ENCODE measurements around the gene DOCK3.
"Not testable (repeated sequence)": the region's sequence is repeated elsewhere in the genome, so short reads cannot be mapped to it uniquely, and the experiment has no call there.

DOCK3 gene

DNA sequence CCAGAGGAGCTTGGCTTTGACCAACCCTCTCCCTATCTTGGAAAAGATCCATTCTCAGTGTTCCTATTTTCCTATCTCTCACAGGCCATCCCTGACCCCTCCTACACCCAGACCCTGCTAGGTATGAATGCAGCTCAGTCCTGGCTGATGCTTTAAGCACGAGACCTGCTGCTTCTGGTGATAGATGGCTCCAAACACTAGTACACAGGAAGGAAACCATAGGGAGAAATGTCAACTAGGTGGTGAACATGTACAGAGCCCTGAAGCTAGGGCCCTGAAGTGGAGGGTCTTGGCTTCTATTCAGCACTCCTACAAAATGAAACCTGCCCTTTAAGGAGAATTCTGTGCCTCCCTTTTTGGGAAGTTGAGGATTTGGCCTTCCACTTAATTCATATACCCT is 662.9 kb downstream of the DOCK3 start:
- no peak for DNase-seq

DNA sequence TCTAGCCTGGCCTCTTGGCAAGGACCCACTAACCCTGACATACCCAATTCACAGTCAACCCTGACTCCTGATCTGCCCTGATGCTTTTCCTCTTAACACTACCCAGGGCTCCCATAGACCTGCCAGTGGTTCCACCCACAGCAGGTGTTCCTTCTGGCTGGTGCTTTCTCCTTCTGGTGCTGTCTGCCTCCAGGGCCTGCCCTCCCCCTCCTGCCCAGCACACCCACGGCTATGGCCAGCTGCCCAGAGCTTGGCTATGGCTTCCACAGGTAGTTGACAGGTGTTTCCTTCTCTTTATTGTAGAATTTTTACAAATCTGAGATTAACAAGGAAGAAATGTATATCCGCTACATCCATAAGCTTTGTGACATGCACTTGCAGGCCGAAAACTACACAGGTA is 663.9 kb downstream of the DOCK3 start:
- DNase-seq = no peak

DNA sequence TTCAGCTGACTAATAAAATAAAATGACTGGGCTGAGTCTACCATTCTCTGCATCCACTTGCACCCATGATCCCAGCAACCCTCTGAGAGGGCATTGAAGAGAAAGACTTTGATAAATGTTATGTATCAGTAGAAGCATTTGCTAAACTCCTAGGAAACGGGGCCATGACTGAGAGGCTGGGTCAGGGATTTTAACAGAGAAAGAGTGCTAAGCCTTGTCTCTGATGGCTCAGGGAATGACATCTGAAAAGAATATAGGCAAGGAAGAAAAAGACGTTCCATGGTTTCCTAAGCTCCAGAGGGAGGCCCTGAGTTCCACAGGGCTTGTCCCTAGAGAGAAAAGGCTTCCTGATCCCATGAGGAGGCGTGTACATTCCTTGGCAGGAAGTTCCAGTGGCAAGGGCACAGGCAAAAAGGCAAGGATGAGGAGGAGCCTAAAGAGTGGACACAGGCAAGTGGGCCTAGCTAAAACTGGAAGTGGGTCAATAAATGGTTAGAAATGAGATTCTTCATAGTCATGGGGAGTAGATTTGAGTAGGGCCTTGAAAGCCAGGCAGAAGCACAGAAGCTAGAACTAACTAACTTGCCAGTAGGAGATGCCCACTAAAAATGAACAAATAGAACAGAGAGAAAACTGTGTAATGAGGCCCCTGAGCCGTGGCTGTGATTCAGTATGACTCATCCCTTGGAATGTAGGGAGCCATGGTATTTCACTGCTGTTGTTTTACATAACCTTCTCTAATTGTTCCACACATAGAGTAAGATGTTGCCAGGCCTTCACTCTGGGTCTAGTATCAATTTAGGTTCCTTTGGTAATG is 665.5 kb downstream of the DOCK3 start:
- peak; percentile 94 for DNase-seq

DNA sequence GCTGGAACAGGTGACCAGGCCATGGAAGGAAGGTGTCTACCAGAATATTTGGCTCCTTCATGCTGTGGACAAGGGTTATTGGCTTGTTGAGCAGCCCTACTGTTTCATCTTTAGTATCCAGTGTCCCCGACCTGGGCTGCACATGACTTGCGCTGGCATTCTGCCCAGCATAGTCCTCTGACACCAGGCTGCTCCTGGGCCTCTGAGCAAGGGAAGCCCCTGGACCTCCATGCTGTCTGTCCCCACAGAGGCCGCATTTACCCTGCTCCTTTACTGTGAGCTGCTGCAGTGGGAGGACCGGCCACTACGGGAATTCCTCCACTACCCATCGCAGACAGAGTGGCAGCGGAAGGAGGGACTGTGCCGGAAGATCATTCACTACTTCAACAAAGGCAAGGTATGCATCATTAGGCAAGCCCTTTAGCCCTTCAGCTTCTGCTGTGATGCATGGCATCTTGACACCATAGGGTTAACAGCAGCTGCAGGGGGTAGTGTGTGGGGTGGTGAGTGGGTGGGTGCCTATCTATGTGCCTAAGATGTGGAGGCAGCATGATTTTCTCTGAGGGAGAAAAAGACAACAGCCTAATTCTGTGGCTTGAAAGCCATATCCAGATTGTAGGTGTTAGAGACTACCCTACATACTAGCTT is 666.4 kb downstream of the DOCK3 start:
- peak; percentile 36 for DNase-seq

DNA sequence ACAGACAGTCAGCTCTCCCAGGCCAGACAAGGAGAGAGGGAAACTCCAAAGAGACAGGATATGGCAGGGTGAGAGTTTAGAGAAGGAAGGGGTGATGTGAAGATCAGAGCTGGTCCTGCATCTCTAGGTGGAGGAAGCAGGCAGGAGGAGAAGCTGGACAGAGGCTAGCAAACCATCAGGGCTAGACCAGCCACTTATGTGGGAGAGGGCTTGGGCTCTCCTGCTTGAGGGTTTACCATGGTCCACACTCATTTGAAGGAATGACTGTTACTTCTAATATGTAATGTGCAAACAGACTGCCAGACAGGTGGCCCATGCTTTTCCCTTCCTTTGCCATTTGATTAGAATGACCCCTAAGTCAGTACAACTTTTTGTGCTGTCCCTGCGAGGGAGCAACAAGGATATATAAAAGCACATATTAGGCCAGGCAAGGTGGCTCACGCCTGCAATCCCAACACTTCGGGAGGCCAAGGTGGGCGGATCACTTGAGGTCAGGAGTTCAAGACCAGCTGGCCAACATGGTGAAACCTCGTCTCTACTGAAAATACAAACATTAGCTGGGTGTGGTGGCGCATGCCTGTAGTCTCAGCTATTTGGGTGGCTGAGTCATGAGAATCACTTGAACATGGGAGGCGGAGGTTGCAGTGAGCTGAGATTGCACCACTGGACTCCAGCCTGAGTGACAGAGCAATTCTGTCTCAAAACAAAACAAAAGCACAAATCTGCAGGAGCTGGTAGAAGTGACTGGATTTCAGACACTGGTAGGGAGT is 669.4 kb downstream of the DOCK3 start:
- peak; percentile 59 for DNase-seq

DNA sequence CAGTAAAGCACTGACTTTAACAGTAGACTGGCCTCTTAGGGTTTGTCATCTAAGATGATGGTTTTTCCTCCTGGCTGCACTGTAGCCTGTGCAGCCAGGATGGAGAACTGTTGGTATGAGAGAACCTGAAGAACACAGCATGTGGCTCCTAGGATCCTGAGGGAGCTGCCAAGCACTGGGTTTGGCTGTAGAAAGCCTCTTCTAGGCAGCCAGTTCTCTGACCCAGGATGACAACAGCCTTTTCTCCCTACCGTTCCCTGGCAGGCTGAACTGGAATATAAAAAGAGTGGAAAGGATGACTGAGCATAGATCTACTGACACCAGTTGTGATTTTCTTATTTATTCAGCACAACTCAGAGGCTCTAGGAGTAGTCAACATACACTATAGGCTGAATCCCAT is 676.0 kb downstream of the DOCK3 start:
- no peak for DNase-seq

DNA sequence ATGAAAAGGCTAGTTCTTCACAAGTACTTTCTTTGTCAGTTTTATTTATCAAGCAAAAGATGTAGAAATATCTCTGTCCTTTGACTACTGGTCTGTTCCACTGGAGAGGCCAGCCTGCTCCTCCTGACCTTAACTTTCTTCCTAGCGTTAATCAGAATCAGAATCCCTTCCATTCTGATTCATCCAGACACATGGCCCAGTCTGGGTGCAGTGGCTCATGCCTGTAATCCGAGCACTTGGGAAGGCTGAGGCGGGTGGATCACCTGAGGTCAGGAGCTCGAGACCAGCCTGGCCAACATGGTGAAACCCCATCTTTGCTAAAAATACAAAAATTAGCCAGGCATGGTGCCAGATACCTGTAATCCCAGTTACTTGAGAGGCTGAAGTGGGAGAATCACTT is 678.4 kb downstream of the DOCK3 start:
- DNase-seq = no peak

DNA sequence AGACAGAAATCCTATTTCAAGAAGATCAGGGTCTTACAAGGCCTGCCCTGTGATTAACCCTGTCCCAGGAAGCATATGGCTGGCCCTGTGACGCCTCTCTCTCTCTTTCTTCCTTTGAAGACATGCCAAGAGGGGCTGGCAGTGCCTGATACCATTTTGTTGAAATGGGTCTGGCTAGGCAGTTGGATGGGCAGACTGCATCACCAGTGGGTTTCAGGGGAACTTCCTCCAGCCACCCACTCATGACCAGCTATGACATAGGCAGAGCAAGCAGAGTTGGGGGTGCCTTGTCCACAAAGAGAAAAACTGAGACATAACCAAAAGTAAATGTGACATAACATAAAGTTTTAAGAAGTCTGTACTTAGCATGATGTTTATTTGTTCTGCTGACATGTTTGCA is 679.0 kb downstream of the DOCK3 start:
- DNase-seq = no peak

DNA sequence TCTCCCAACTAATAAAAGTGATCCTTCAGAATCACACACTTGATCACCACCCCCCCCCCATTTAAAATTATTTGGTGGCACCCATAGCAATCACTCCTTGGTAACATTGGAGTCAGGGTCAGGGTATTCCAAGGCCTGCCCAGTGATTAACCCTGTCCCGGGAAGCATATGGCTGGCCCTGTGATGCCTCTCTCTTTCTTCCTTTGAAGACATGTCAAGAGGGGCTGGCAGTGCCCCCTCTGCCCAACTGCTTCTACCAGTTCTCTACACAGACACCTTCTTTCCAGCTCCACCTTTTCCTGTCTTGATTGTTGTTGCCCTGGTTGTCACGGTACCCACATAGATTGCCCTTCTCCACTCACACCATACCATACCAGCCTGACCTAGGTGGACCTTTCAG is 679.4 kb downstream of the DOCK3 start:
- no peak for DNase-seq

DNA sequence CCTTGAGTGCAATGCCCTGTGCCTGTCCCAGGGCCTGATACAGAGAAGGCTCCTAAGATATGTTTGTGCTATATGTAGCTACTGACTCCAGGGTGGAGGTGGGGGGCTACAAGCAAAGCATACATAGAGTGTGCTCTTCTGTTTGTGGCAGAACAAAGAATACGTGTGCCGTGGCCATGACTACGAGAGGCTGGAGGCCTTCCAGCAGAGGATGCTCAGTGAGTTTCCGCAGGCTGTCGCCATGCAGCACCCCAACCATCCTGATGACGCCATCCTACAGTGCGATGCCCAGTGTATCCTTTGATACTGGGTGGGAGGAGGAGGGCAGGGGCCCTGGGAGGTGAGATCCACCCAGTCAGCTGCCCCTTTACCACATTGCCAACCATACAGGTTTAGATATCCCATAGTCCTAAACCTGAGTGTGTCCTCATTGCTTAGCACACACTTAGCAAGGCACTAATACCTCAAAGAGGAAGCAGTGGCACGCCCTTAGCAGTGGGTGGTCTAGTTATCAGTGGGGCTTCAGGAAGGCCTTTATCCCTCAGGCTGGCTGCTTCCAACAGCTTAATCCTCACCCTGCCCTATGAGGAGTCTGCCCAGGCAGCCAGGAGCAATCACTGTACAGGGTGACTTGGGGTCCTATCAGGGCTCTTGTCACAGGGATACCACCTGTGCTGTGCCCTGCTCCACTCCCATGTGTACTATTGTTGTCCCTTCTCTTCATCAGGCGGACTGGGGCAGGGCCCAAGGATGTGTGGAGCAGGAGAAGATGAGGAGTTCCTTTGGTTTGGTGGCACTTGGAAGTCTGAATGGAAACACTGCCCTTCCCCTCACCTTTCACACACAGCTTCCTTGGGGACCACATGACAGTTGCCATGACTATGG is 680.2 kb downstream of the DOCK3 start:
- DNase-seq = no peak

DNA sequence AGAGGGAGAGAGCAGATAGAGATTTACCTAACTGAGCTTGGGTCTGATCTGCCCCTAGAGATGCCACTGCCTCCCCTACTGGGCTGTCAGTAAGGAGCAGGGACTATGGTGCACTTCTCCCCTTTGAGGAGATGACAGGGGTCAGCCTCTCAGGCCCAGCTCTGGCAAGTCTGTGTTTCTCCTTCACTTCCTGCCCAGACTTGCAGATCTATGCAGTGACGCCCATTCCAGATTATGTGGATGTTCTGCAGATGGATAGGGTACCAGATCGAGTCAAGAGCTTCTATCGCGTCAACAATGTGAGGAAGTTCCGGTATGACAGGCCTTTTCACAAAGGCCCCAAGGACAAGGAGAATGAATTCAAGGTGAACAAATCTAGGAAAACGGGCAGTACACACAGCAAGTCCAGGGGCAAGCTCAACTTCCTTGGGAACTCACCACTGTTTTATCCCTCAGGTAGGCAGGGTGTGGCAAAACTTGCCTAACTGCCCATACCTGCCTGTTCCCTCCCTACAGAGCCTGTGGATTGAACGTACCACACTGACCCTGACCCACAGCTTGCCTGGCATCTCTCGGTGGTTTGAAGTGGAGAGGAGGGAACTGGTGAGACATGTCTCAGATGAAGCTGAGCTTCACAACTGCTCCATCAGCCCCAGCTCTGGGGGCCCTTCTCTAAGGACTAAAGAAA is 681.3 kb downstream of the DOCK3 start:
- no peak for DNase-seq

DNA sequence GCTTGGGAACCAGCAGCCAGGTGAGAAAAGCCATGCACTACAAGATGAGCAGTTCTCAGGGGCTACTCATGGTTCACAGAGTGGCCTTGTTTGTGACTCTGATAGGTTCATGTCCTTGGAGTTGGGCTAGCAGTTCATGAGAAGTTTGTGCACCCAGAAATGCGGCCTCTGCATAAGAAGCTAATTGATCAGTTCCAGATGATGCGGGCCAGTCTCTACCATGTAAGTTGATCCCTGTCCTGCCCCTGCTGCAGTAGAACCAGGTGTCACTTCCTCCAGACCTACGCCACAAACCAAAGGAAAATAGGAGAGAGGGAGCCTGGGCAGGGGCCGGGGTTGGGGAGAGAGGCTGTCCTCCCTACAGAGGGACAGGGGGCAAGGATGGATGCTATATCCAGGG is 683.1 kb downstream of the DOCK3 start:
- DNase-seq = no peak

DNA sequence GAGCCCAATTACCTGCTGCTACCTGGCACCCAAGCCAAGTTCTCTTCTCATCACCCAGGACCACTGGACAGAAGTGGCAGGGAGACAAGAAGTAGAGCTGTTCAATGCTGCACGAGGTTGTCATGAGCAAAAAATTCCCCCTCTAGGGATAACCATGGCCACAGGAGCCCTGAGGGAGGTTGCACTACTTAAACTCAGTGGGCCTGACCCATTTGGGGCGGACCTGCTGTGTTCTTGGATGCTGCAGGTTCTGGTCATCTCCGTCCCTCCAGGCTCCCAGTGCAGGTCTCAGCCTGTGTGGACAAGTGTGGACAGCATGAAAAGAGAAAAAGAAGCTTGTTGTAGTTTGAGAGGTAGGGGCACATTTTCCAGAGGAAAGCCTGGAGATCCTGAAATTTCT is 684.3 kb downstream of the DOCK3 start:
- no peak for DNase-seq

DNA sequence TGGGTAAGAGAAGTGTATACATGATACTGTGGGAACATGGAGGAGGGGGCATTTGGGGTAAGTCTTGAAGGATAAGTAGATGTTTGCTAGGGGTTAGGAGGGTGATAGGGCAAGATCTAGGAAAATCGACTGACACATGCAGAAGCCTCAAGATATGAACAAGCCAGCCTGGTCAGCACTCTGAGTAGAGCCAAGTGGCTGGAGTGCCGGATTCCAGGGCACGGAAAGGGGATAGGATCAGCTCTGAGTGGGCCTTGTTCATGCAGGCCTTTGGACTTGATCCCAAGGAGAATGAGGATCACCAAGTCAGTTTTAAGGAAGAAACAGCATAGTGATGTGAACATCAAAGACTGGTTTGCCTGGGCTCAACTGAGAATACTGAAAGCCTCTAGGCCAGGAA is 686.1 kb downstream of the DOCK3 start:
- no peak for DNase-seq

DNA sequence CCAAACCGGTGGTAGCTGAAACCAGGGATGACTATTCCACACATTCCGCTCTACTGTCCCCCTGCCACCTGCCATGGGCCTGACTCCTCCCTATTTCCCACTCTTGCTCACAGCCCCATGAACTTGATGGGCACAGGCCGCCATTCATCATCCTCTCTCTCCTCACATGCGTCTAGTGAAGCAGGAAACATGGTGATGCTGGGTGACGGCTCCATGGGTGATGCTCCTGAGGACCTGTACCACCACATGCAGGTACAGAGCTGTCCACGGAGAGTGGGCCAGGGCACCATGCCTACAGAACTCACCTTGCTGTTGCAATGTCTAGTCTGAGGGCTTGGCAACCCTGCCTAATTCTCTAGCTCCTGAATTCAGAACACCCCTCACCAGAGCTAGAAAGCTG is 687.0 kb downstream of the DOCK3 start:
- DNase-seq = no peak

DNA sequence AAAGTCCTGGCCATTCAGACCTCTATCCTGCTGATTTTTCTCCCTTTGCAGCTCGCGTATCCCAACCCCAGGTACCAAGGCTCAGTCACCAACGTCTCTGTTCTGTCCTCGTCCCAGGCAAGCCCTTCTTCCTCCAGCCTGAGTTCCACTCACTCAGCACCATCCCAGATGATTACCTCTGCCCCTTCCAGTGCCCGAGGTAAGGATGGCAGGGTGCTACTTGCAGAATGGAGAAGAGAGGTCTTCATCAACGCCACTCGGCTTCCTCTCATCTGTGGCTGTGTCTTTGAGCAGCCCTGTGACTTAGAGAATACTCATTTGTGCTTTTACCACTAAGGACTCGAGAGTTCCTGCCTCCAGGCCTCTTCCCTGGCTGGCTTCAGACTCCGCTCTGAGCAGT is 687.7 kb downstream of the DOCK3 start:
- DNase-seq = no peak

DNA sequence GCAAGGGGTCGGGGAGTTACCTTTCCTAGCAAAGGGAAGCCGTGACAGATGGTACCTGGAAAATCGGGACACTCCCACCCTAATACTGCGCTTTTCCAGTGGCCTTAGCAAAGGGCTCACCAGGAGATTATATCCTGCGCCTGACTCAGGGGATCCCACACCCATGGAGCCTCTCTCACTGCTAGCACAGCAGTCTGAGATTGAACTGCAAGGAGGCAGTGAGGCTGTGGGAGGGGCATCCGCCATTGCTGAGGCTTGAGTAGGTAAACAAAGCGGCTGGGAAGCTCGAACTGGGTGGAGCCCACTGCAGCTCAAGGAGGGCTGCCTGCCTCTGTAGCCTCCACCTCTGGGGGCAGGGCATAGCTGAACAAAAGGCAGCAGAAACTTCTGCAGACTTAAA is 693.5 kb downstream of the DOCK3 start:
- not testable (repeated sequence) for DNase-seq

DNA sequence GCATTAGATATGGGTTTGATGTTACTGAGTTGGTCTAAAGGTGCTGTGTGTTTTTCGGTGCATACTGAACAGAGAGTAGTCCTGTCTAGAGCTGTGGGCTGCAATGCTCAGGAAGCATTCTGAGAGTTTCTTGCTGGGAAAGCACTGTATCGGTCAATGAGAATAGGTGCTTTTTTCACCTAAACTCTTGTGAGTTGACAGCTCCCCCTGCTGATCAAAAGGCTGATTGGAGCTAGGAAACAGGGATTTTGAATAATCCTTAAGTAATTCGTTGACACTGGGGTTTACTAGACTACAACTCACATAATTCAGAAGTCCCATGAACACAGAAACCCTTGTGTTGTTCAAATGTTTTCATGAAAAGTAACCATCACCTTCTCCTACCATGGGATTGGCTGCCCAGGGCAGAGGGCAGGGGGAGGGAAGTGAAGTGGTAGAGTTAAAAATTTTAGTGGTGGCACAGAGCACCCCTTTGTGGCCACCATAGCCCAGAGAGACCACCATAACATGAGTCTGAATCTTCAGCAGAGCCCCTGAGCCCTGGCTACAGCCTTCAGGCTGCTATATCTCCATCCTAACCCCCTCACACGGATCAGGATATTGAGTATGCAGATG is 697.3 kb downstream of the DOCK3 start:
- DNase-seq = peak; percentile 63

DNA sequence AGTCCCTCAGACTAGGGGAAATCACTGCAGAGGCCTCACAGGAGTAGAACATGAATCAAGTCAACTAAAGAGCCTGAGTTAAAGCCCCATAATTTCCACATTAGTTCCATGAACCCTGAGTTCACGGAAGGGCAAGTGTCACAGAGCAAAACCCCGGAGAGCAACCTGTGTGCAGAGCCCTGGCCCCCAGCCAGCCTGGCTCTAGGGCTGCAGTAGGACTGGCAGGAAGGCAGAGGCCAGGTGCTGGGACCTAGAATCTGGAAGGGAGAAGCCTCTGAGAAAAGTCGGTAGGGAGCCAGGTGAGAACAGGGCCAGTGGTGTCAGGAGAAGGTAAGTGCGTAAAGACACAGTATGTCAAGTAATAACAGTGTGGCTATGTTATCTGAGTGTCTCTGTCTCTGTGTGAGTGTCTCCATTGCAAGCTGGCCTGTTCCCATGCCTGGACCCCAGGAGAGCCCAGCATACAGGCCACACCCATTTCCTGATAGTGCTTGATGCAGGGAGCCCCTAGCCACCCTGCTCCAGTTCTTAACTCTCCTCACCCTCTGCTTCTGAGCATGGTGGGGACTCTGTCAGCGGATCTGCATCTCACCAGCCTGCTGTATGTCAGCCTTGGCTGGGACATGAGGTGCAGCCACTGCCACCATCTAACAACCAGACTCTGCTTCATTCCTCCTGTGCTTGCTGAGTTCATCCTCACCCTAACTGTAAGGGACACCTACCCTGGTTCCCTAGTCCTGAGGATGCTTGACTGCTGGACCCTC is 699.1 kb downstream of the DOCK3 start:
- no peak for DNase-seq

DNA sequence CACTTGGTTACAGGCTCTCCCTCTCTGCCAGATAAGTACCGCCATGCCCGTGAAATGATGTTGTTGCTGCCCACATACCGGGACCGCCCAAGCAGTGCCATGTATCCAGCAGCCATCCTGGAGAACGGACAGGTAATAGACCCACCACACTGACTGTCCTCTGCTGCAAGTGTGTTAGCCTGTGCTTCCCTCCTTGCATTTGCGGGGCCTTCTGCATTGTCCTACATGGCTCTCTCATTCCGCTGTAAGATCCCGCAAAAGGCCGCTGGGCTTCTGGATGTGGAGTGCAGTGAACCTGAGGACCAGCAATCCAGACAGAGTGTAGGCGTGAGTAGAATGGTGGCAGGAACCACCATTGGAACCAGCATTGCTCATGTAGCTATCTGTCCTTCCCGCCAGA is 699.7 kb downstream of the DOCK3 start:
- DNase-seq = no peak

DNA sequence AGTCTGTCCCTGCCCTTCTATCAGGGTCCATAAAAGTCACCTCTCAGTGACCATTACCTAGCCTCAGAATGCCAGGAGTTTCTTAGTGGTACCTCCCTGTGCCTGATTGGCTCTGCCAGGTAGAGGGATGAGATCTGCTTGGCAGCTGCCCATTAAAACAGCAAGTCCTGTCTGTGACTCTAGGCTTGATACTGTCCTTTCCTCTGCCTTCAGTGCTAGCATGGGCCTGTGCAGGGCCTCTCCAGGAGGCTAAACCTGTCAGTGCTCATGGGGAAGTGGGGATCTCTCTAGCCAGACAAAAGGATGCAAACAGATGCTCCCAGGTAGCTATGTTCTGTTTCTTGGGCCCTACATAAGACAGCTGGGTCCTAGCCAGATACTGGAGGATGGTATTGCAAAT is 700.4 kb downstream of the DOCK3 start:
- DNase-seq = no peak

All from fibroblast of skin of right biceps (primary cell).